ENCODE measurements around the gene KLHL21.

DNA sequence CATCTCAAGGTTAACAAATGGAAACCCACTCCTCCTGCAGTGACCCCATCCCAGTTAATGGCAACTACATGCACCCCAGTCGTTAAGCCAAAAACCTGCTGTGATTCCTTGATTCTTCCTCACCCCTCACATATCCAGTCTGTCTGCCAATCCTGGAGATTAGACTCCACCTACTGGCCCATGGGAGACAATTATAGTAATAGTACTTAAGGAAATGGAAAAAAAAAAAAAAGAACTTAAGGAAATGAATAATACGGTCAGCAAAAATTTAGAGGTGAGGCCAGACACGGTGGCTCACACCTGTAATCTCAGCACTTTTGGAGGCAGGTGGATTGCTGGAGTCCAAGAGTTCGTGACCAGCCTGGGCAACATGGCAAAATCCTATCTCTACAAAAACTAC, 55.4 kb downstream of the KLHL21 start:
- no peak for TF ChIP-seq EZH2 (IDR thresholded peaks at IDR 0.05)
- TF ChIP-seq POLR2AphosphoS5 (IDR thresholded peaks at IDR 0.05; ENCODE audit: borderline replicate concordance, low read depth, low read length) = no peak
